Liver (tissue), 9 donors: Measurements from ENCODE around the gene SYCP2. TPM values are rescaled to one million over a fixed set of nuclear protein-coding genes. Genes with fewer than 3 reads are reported as not detected.

Experiments
- DNase-seq: peaks from one replicate; pipeline ENCODE4 v3.0.0-alpha.2; 2017; ENCODE audit warnings: low spot score
- H3K27ac ChIP-seq, 2 donors: one replicate each; pipeline ENCODE4 v1.7.0; 2013; ENCODE audit warnings: inconsistent platforms in 2 of 2, low read length in 2 of 2, control low read depth in 1 of 2, low read depth in 1 of 2, mild to moderate bottlenecking in 1 of 2
- H3K27me3 ChIP-seq, 4 donors: one replicate each; pipeline versions ENCODE4 v1.6.1 to v1.7.0; 2013; ENCODE audit warnings: low read length in 3 of 4, inconsistent platforms in 1 of 4, mild to moderate bottlenecking in 1 of 4, moderate library complexity in 1 of 4; ENCODE audit not compliant: control insufficient read depth in 4 of 4, insufficient read depth in 4 of 4
- H3K36me3 ChIP-seq, 4 donors: one replicate each; pipeline versions ENCODE4 v1.6.1 to v1.7.0; 2013; ENCODE audit warnings: low read length in 3 of 4, mild to moderate bottlenecking in 3 of 4, low read depth in 1 of 4, moderate library complexity in 1 of 4; ENCODE audit not compliant: control insufficient read depth in 4 of 4, insufficient read depth in 3 of 4
- H3K4me1 ChIP-seq, 4 donors: one replicate each; pipeline versions ENCODE4 v1.6.1 to v1.7.0; 2013; ENCODE audit warnings: low read length in 3 of 4, mild to moderate bottlenecking in 3 of 4, moderate library complexity in 1 of 4; ENCODE audit not compliant: control insufficient read depth in 4 of 4, insufficient read depth in 4 of 4
- H3K4me3 ChIP-seq, 3 donors: one replicate each; pipeline versions ENCODE4 v1.6.1 to v1.7.0; 2013; ENCODE audit warnings: low read length in 3 of 3, control low read depth in 1 of 3, low read depth in 1 of 3, mild to moderate bottlenecking in 1 of 3
- H3K9ac ChIP-seq, 2 donors: one replicate each; pipeline ENCODE4 v1.7.0; 2013; ENCODE audit warnings: low read length in 2 of 2, mild to moderate bottlenecking in 2 of 2, moderate library complexity in 2 of 2, control low read depth in 1 of 2, low read depth in 1 of 2
- H3K9me3 ChIP-seq, 4 donors: one replicate each; pipeline versions ENCODE4 v1.6.1 to v1.7.0; 2013; ENCODE audit warnings: low read length in 3 of 4; ENCODE audit not compliant: control insufficient read depth in 4 of 4
- CTCF ChIP-seq: fragments of 150-350 bp; IDR thresholded peaks from 2 replicates; pipeline ENCODE4 v1.5.1; 2017; ENCODE audit warnings: improper control_type of control experiment, low read depth, low read length; ENCODE audit not compliant: missing input control
- EGR1 ChIP-seq, 2 donors: IDR thresholded peaks; 2 replicates each; pipeline ENCODE4 v1.6.1; 2016 to 2018; ENCODE audit warnings: antibody characterized with exemption in 2 of 2, low read depth in 2 of 2
- FOXA1 ChIP-seq: IDR thresholded peaks from 2 replicates; pipeline ENCODE4 v1.6.1; 2016; ENCODE audit warnings: antibody characterized with exemption
- GABPA ChIP-seq, 2 donors: IDR thresholded peaks in 1 of 2; conservative IDR thresholded peaks in 1 of 2; 2 replicates each; pipeline ENCODE4 v1.6.1; 2016; ENCODE audit warnings: antibody characterized with exemption in 2 of 2, mild to moderate bottlenecking in 1 of 2, moderate library complexity in 1 of 2
- HNF4A ChIP-seq, 2 donors: conservative IDR thresholded peaks; 2 replicates each; pipeline ENCODE4 v1.6.1; 2016; ENCODE audit warnings: antibody characterized with exemption in 2 of 2, mild to moderate bottlenecking in 2 of 2
- HNF4G ChIP-seq: IDR thresholded peaks from 2 replicates; pipeline ENCODE4 v1.6.1; 2016; ENCODE audit warnings: antibody characterized with exemption
- JUND ChIP-seq, 2 donors: IDR thresholded peaks; 2 replicates each; pipeline ENCODE4 v1.6.1; 2016; ENCODE audit warnings: antibody characterized with exemption in 2 of 2
- NR2F2 ChIP-seq: IDR thresholded peaks from 2 replicates; pipeline ENCODE4 v1.6.1; 2016; ENCODE audit warnings: antibody characterized with exemption
- RAD21 ChIP-seq, 2 donors: IDR thresholded peaks; 2 replicates each; pipeline ENCODE4 v1.6.1; 2016; ENCODE audit warnings: antibody characterized with exemption in 2 of 2, mild to moderate bottlenecking in 2 of 2
- REST ChIP-seq: IDR thresholded peaks from 2 replicates; pipeline ENCODE4 v1.6.1; 2016; ENCODE audit warnings: antibody characterized with exemption, mild to moderate bottlenecking
- RXRA ChIP-seq, 2 donors: IDR thresholded peaks; 2 replicates each; pipeline ENCODE4 v1.6.1; 2017 to 2018; ENCODE audit warnings: antibody characterized with exemption in 2 of 2, mild to moderate bottlenecking in 1 of 2
- SP1 ChIP-seq: IDR thresholded peaks from 2 replicates; pipeline ENCODE4 v1.6.1; 2018; ENCODE audit warnings: antibody characterized with exemption, mild to moderate bottlenecking
- TAF1 ChIP-seq: conservative IDR thresholded peaks from 2 replicates; pipeline ENCODE4 v1.6.1; 2016; ENCODE audit warnings: antibody characterized with exemption, mild to moderate bottlenecking
- YY1 ChIP-seq: IDR thresholded peaks from 2 replicates; pipeline ENCODE4 v1.6.1; 2016; ENCODE audit warnings: antibody characterized with exemption, mild to moderate bottlenecking
- ZBTB33 ChIP-seq: IDR thresholded peaks from 2 replicates; pipeline ENCODE4 v1.6.1; 2016; ENCODE audit warnings: antibody characterized with exemption
- WGBS: extraction: QIAGEN DNeasy Blood & Tissue Kit; methylation state at CpG from one replicate; pipeline ENCODE4 v1.1.7; 2013; 5-methylcytosine and 5-hydroxymethylcytosine counted together
- polyA plus RNA-seq, 2 donors: library from polyadenylated mRNA; stranded (reverse) in 1 of 2; unstranded in 1 of 2; fragments of 200-250 nt in 1 of 2; fragments of >200 nt in 1 of 2; fragmentation: Nextera tagmentation in 1 of 2; extraction: Ambion mirVana in 1 of 2; gene quantifications; one replicate each; pipeline versions ENCODE4 v1.2.1 to v1.2.3, GENCODE V29; 2013 to 2015
- total RNA-seq, 2 donors: library from RNA; depleted of rRNA; stranded (reverse); fragments of >200 nt; gene quantifications; one replicate each; pipeline ENCODE4 v1.2.3, GENCODE V29; 2014
- TF ChIP-seq, protein P1 (sequence below): IDR thresholded peaks from 2 replicates; pipeline ENCODE4 v1.6.1; 2016; ENCODE audit warnings: antibody characterized with exemption
- TF ChIP-seq, protein P2 (sequence below): IDR thresholded peaks from 2 replicates; pipeline ENCODE4 v1.6.1; 2016; ENCODE audit warnings: antibody characterized with exemption
- donor health status: healthy.
- donor health status: healthy.
- donor health status: healthy.
- donor health status: healthy.
- donor health status: healthy.

The SYCP2 gene
- total RNA-seq (under 1 TPM; 0.42 to 0.84 TPM), polyA plus RNA-seq (under 1 TPM; 0.07 to 0.35 TPM)

DNA sequence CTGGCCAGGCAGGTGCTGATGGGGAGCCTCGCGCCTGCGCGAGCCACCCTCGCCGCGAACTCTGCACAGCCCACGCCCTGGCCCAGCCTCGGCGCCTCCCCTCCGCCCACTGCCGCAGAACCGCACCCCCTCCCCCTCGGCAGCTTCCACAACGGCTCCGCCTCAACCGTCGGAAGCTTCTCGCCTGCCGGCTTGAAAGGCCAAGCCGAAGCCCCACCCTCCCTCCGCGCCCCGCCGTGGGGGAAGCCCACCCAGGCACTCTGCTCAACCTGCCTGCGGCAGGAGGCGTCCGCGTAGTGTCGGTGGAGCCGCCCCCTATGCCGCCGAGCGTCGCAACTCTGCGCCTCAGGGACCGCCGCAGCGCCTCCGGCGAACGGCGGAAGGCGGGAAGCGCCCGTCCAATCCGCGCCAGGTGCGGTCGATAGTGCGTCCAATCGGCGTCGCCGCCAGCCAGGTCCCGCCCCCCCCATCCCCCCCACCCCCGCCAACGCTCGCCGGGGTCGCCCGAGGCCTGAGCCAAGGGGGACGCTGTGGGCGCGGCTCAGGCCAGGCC is at the start of gene SYCP2:
Gene SYCP2 (minus strand): TSS at position 342 of the 553 bp plus-strand sequence. CDS start 11,224 bp downstream, outside the sequence.
- TF ChIP-seq RXRA (IDR thresholded peaks at IDR 0.05), result no peak
- TF ChIP-seq, protein P1, sequence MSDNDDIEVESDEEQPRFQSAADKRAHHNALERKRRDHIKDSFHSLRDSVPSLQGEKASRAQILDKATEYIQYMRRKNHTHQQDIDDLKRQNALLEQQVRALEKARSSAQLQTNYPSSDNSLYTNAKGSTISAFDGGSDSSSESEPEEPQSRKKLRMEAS, result no peak
- TF ChIP-seq, protein P2, sequence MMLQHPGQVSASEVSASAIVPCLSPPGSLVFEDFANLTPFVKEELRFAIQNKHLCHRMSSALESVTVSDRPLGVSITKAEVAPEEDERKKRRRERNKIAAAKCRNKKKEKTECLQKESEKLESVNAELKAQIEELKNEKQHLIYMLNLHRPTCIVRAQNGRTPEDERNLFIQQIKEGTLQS, result no peak
- no peak for TF ChIP-seq FOXA1
- TF ChIP-seq TAF1, result no peak
- no peak for TF ChIP-seq RAD21 (IDR thresholded peaks at IDR 0.05)
- TF ChIP-seq YY1, result no peak
- no peak for TF ChIP-seq JUND (IDR thresholded peaks at IDR 0.05)
- no peak for TF ChIP-seq HNF4G
- no peak for TF ChIP-seq REST
- TF ChIP-seq CTCF, result no peak
- no peak for TF ChIP-seq GABPA (IDR thresholded peaks at IDR 0.05 in 1 of 2, conservative IDR thresholded peaks at IDR 0.05 in 1 of 2)
- no peak for TF ChIP-seq SP1
- TF ChIP-seq ZBTB33, result no peak
- no peak for TF ChIP-seq EGR1 (IDR thresholded peaks at IDR 0.05; ENCODE audit: low read depth in 2 of 2)
- no peak for TF ChIP-seq HNF4A (conservative IDR thresholded peaks at IDR 0.05)
- no peak for TF ChIP-seq NR2F2
- peak within 1 kb of the TSS in 2 of 3 donors; percentile 36 to 48 for H3K4me3 ChIP-seq
- H3K27me3 ChIP-seq, result peaks cover 0 to 8% (median 1%) of the 10 kb centered on the region in 4 donors
- DNase-seq, result no peak
- 33% methylated on average over 65 of the region's 65 CpGs for WGBS
- H3K36me3 ChIP-seq, result no peaks in the 10 kb centered on the region
- H3K4me1 ChIP-seq, result peaks cover 0 to 12% (median 6%) of the 10 kb centered on the region in 4 donors
- no peak within 1 kb of the TSS for H3K9ac ChIP-seq
- H3K9me3 ChIP-seq, result no peaks in the 10 kb centered on the region
- H3K27ac ChIP-seq, result peak within 1 kb of the TSS; percentile 46 to 49
